Spinal cord (tissue), 10 donors: ENCODE results near the gene SMYD3. TPM values are rescaled to one million over a fixed set of nuclear protein-coding genes. Genes with fewer than 3 reads are reported as not detected.
"Not testable (repeated sequence)": the region's sequence is repeated elsewhere in the genome, so short reads cannot be mapped to it uniquely, and the experiment has no call there.

Experiments used
- DNase-seq, 6 donors: peaks; one replicate each; pipeline versions ENCODE4 v3.0.0 to v3.0.0-alpha.2; 2013 to 2015; ENCODE audit warnings: low spot score in 6 of 6, low read depth in 4 of 6
- H3K27ac ChIP-seq: one replicate; pipeline ENCODE4 v1.5.1; 2013; ENCODE audit warnings: low read depth, low read length, control low read depth
- H3K27me3 ChIP-seq: one replicate; pipeline ENCODE4 v1.6.1; 2013; ENCODE audit warnings: low read length; ENCODE audit not compliant: control insufficient read depth, insufficient read depth
- H3K36me3 ChIP-seq: one replicate; pipeline ENCODE4 v1.6.1; 2013; ENCODE audit warnings: low read length; ENCODE audit not compliant: control insufficient read depth, insufficient read depth
- H3K4me1 ChIP-seq: one replicate; pipeline ENCODE4 v1.6.1; 2013; ENCODE audit warnings: low read length; ENCODE audit not compliant: control insufficient read depth, insufficient read depth
- H3K4me3 ChIP-seq: one replicate; pipeline ENCODE4 v1.5.1; 2013; ENCODE audit warnings: low read depth, low read length, control low read depth
- H3K9me3 ChIP-seq: one replicate; pipeline ENCODE4 v1.6.1; 2013; ENCODE audit warnings: low read length; ENCODE audit not compliant: control insufficient read depth, insufficient read depth
- WGBS: methylation state at CpG from one replicate; pipeline ENCODE4 v1.1.5; 2013; ENCODE audit warnings: missing lambda C conversion rate; ENCODE audit not compliant: insufficient coverage; 5-methylcytosine and 5-hydroxymethylcytosine counted together
- polyA plus RNA-seq, 2 donors: library from polyadenylated mRNA; unstranded; fragments of 120-200 nt; gene quantifications; one replicate each; pipeline ENCODE4 v1.2.1, GENCODE V29; 2013; ENCODE audit not compliant: insufficient read length in 2 of 2
- total RNA-seq, 2 donors: library from RNA; depleted of rRNA in 1 of 2; stranded (reverse); fragments of 120-200 nt in 1 of 2; fragments of >200 nt in 1 of 2; gene quantifications; one replicate each; pipeline versions ENCODE4 v1.2.3 to v1.2.4, GENCODE V29; 2013 to 2014
- donor health status: healthy.

The SMYD3 gene
- total and polyA plus RNA-seq, 4 donors, result 37.5 to 54.4 (median 49.4) TPM

DNA sequence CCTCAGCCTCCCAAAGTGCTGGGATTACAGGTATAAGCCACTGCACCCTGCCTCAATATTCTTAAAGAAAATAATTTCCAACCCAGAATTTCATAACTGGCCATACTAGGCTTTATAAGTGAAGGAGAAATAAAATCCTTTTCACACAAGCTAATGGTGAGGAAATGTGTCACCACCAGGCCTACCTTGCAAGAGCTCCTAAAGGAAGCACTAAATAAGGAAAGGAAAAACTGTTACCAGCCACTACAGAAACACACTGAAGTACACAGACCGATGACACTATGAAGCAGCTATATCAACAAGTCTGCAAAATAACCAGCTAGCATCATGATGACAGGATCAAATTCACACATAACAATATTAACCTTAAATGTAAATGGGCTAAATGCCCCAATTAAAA, 565.3 kb downstream of the SMYD3 start:
- WGBS, result no CpG with 5 or more reads among the region's 1 CpG

DNA sequence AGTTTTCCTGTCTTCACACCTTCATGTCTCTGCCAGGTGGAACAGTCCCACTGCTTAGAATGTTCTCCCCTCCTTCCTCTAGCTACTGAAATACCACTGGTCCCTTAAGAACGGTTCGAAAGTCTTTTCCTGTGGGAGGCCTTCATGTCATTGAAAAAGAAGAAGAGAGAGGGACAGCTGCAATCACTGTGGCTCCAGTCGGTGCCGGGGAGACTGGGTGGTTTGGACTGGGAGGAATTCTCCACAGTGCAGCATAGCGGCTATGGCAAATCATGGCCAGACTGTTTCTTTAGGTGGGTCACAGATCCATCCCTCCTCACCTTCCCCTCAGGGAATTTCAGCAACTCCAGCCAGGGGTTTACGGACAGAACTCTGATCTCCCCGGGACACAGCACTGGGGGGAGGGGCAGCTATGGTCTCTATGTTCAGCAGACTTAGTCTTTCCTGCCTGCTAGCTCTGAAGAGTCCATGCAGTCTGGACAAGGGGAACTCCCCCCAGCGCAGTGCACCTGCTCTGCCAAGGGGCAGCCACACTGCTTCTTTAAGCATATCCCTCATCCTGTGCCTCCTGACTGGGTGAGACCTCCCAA, 567.2 kb downstream of the SMYD3 start:
- Histone ChIP-seq H3K4me3 (no peak overlapping the region), H3K4me1 (no peaks in the 10 kb centered on the region), H3K27me3 (no peaks in the 10 kb centered on the region), H3K36me3 (no peaks in the 10 kb centered on the region), H3K27ac (no peak overlapping the region), H3K9me3 (no peaks in the 10 kb centered on the region)
- DNase-seq, result no peak
- WGBS, result 48% methylated on average over 6 of the region's 8 CpGs

More for the DNA sequence above, 565.3 kb downstream of the SMYD3 start:
- DNase-seq, H3K4me1 ChIP-seq, H3K4me3 ChIP-seq, H3K27me3 ChIP-seq, H3K9me3 ChIP-seq, H3K36me3 ChIP-seq, H3K27ac ChIP-seq: not testable (repeated sequence)

DNA sequence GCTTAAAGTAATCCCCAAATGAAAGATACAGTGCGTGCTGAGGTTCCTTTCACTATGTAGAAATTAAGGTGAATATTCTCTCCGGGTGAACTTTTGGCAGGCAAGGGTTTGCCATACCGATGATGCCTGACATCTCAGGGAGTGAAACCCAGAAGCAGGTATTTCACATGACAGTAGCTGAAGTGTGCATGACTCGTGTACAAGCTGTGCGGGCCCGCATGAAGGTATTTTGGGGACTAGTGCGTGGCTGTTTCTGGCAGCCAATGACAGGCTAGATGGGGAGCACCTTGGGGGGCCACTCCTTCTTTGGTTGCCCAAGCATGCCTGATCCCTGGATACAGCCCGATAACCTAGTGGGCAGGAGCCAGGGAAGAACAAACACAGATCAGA, 569.0 kb downstream of the SMYD3 start:
- H3K27me3 ChIP-seq, result no peaks in the 10 kb centered on the region
- 88% methylated on average over 8 of the region's 8 CpGs for WGBS

DNA sequence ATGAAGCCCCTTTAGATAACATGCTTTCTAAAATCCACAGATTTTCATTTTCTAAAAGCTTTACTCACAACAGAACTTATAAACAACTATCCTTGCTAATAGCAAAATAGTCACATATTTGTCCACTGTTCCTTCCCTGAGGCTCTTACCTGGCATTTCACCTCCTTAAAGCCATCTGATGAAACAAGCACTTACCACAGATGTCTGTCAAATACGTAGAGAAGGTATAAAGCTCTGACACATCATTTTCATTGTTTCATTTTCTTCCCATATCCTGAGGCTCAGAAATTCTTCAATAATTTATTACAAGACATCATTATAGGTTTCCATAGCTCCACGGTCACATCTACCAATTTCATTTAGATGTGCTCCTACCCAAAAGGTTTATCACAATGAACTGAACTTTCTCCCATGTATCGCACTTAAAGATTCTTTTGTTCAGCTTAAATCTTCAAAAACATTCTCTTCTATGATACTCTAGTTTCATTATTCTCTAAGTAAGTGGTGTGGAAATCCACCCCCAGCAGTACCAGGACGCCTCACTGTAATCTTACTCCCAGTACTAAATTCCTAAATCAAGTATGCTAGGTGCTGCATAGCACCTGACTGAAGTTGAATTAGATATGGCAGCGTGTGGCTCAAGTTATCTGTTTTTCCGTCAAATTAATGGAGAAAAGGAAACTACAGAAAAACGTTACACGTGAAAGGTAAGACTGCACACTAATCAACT, 569.6 kb downstream of the SMYD3 start:
- Histone ChIP-seq H3K27ac (no peak overlapping the region), H3K4me3 (no peak overlapping the region), H3K36me3 (no peaks in the 10 kb centered on the region), H3K27me3 (no peaks in the 10 kb centered on the region), H3K9me3 (no peaks in the 10 kb centered on the region), H3K4me1 (no peaks in the 10 kb centered on the region)
- no peak for DNase-seq
- 100% methylated on average over 2 of the region's 8 CpGs for WGBS

More for the DNA sequence above, 569.0 kb downstream of the SMYD3 start:
- H3K4me3 ChIP-seq, result no peak overlapping the region
- H3K9me3 ChIP-seq, result no peaks in the 10 kb centered on the region
- no peak for DNase-seq
- H3K4me1 ChIP-seq, result no peaks in the 10 kb centered on the region
- H3K36me3 ChIP-seq, result no peaks in the 10 kb centered on the region
- no peak overlapping the region for H3K27ac ChIP-seq

DNA sequence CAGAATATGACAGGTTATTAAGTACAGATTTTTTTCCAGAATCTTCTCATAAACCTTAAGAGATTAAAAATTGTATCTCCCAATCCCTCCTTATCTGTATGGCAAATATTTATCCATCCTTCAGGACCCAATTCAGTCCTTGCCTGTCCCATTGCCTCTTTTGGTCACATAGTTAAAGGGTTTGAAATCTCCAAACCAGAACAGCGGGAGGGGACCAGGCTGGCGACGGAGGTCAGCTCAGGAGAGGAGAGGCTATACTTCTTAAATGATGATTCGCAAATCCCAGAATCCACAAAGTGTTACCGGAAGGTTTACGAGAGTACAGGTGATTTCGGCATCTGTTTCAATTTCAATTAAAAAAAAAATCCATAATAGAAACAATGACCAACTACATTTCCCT, 572.7 kb downstream of the SMYD3 start:
- H3K27ac ChIP-seq, result no peak overlapping the region
- H3K27me3 ChIP-seq, result no peaks in the 10 kb centered on the region
- no peaks in the 10 kb centered on the region for H3K36me3 ChIP-seq
- H3K4me3 ChIP-seq, result no peak overlapping the region
- 95% methylated on average over 7 of the region's 7 CpGs for WGBS
- DNase-seq, result no peak
- no peaks in the 10 kb centered on the region for H3K4me1 ChIP-seq
- no peaks in the 10 kb centered on the region for H3K9me3 ChIP-seq

DNA sequence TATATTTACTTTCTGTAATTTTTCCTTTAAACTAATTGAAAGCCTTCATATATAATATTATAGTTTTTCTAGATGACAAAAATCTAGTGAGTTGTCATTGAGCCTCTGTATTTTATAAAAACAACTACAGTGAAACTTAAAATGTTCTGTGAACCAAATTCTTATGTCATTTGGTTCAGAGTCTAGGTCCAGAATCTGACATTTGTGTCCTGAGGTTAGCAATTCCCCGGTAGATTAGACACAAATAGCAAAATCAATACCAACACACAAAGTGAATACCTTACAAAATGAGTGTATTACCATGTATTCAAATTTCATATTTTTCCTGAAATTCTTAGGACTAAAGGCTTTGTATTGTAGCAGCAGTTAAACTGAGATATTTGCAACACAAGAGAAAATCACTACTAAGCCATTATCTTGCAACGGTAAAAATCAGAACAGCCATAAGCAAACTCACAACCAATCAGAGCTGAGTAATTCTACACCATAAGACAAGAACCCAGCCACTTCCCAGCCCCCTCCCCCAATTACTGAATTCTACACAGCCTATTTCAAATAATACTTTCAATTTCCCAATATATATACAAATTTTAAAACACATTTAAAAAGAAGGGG, 573.5 kb downstream of the SMYD3 start:
- WGBS, result 38% methylated on average over 1 of the region's 2 CpGs
- Histone ChIP-seq H3K9me3 (no peaks in the 10 kb centered on the region), H3K36me3 (no peaks in the 10 kb centered on the region), H3K27me3 (no peaks in the 10 kb centered on the region), H3K27ac (no peak overlapping the region), H3K4me3 (no peak overlapping the region), H3K4me1 (no peaks in the 10 kb centered on the region)
- DNase-seq, result no peak

DNA sequence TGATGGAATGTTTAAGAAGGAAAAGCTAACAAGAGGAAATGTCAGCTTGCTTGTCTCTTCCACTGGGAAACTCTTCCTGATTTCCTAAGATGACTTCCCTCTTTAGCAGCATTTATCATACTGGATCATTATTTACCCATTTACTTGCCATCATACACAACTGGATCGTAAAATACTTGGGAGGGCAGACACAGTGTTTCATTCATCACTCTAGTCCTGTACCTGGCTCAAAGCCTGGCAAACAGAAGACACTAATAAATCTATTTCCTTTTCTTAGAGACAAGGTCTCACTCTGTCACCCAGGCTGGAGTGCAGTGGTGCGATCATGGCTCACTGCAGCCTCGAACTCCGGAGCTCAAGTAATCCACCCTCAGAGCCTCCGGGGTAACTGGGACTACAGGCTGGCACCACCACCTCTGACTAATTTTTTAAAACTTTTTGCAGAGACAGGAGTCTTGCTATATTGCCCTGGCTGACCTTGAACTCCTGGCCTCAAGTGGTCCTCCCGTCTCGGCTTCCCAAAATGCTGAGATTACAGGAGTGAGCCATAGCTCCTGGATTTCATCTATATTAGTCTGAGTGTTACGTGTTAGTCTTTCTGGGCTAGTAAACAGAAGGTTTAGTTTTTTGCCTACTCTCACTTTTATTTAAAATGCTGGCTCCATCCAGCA, 574.6 kb downstream of the SMYD3 start:
- no peaks in the 10 kb centered on the region for H3K36me3 ChIP-seq
- no peak overlapping the region for H3K27ac ChIP-seq
- no peak for DNase-seq
- H3K9me3 ChIP-seq, result no peaks in the 10 kb centered on the region
- no peaks in the 10 kb centered on the region for H3K27me3 ChIP-seq
- no peak overlapping the region for H3K4me3 ChIP-seq
- no peaks in the 10 kb centered on the region for H3K4me1 ChIP-seq
- 81% methylated on average over 7 of the region's 8 CpGs for WGBS

DNA sequence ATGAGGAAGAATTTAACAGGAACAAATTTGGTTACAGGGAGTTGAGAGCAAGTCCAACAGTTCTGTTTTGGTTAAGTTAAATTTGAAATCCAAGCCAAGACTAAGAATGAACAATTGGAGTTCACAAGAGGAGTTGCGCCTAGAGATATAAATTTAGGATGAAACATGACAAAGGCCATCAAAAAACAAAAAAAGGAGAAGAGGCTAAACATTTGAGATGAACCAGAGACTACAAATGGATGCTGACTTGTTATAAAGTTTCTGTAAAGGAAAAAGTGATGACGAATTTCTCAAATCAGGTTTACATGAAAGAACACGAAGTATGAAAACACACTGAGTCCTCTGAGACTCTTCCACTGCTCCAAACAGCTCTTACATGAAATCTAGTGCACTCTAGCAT, 575.6 kb downstream of the SMYD3 start:
- DNase-seq, result no peak
- Histone ChIP-seq H3K9me3 (no peaks in the 10 kb centered on the region), H3K4me1 (no peaks in the 10 kb centered on the region), H3K27ac (no peak overlapping the region), H3K4me3 (no peak overlapping the region), H3K27me3 (no peaks in the 10 kb centered on the region), H3K36me3 (no peaks in the 10 kb centered on the region)
- 100% methylated on average over 1 of the region's 3 CpGs for WGBS

DNA sequence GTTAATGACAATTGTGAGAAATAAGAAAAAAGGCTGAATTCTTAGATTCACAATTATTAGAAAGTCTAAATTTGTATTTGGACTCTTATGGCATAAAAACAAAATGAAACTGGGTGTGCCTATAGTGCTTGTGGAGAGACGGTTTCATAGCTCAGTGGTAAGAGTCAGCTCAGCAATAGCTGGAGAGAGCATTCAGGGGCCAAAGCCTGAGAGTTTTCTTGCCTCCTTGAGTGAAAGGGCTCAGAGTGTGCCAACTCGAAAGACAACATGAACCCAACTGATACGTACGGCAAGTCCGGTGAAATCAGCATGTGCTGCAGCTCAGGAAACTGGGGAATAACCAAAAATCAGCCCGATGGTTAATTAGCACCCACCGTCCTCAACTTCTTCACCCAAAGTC, 577.9 kb downstream of the SMYD3 start:
- Histone ChIP-seq H3K27me3 (no peaks in the 10 kb centered on the region), H3K36me3 (no peaks in the 10 kb centered on the region), H3K4me1 (no peaks in the 10 kb centered on the region), H3K9me3 (no peaks in the 10 kb centered on the region), H3K27ac (no peak overlapping the region), H3K4me3 (no peak overlapping the region)
- DNase-seq, result no peak
- WGBS, result 100% methylated on average over 5 of the region's 7 CpGs
